ENCODE results near the gene SRXN1.
"Not testable (repeated sequence)": the region's sequence is repeated elsewhere in the genome, so short reads cannot be mapped to it uniquely, and the experiment has no call there.

The SRXN1 gene

DNA sequence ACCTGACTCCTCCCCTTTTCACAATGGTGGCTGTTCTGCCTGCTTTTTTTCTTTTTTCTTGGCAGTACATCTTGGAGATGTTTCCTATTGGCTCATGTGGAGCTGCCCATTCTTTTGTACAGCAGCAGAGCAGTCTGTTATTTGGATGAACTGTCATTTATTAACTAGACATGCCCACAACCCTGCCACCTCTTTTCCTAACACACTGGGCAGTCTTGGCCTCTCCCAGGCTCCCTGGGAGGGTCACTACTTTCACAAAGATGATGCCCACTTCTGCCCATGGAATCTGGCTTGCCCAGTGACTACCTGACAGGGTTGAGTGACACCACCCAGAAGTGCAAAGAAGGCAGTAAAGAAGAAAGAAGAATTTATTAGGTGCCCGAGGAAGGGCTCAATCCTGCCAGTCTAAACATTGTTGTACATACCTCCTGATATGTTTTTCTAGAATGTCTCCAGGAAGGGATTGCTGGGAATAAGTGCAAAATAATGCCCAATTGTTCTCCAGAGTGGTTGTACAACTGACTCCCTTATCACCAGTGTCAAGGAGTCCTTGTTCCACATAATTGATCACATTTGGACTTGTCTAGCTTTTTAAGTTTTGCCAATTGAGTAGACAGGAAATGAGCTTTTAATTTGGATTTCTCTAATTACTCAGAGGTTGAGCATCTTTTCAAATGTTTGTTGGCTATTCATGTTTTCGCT lies 42.3 kb upstream of the SRXN1 start:
- no peak for TF ChIP-seq CTCF (IDR thresholded peaks at IDR 0.05; ENCODE audit: low read length, missing control alignments)
- no peak for DNase-seq (ENCODE audit: low read depth)
- H3K4me3 ChIP-seq (replicated peaks; ENCODE audit: low read depth, low read length) = no peak overlapping the region

DNA sequence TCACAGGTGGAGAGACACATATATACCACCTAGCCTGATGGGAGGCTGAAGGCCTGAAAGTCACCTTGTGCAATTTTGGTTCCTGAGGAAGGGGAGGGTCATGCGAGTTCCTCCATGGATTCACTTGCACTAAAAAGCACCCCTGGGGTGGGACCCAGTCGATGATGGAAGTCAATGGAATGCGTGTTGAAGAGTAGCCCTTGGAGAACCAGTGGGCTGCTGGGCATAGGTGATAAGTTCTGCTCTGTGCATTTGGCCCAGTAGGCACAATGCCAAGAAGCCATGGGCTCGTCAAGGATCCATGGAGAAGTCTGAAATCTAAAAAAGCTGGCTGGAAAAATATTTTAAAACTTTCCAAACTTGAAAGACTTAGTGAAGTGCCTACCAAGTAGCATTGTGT lies 41.5 kb upstream of the SRXN1 start:
- DNase-seq (ENCODE audit: low read depth) = no peak
- no peak overlapping the region for H3K4me3 ChIP-seq (replicated peaks; ENCODE audit: low read depth, low read length)
- TF ChIP-seq CTCF (IDR thresholded peaks at IDR 0.05; ENCODE audit: low read length, missing control alignments) = no peak

DNA sequence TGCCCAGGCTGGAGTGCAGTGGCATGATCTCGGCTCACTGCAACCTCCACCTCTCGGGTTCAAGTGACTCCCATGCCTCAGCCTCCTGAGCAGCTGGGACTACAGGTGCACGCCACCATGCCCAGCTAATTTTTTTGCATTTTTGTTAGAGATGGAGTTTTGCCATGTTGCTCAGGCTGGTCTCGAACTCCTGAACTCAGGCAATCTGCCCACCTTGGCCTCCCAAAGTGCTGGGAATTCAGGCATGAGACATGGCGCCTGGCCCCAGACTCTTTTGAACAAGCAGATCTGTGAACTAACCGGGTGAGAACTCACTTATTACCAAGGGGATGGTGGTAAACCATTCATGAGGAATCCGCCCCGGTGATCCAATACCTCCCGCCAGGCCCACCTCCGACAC lies 40.8 kb upstream of the SRXN1 start:
- not testable (repeated sequence) for DNase-seq (ENCODE audit: low read depth); H3K4me3 ChIP-seq (replicated peaks; ENCODE audit: low read depth, low read length)

GRCh38 chr20:692044-692443 lies 39.0 kb upstream of the SRXN1 start:
- TF ChIP-seq CTCF (IDR thresholded peaks at IDR 0.05; ENCODE audit: low read length, missing control alignments) = no peak
- DNase-seq (ENCODE audit: low read depth) = no peak
- H3K4me3 ChIP-seq (replicated peaks; ENCODE audit: low read depth, low read length) = no peak overlapping the region

GRCh38 chr20:689947-690346 lies 36.9 kb upstream of the SRXN1 start:
- no peak overlapping the region for H3K4me3 ChIP-seq (replicated peaks; ENCODE audit: low read depth, low read length)
- DNase-seq (ENCODE audit: low read depth) = no peak
- no peak for TF ChIP-seq CTCF (IDR thresholded peaks at IDR 0.05; ENCODE audit: low read length, missing control alignments)

DNA sequence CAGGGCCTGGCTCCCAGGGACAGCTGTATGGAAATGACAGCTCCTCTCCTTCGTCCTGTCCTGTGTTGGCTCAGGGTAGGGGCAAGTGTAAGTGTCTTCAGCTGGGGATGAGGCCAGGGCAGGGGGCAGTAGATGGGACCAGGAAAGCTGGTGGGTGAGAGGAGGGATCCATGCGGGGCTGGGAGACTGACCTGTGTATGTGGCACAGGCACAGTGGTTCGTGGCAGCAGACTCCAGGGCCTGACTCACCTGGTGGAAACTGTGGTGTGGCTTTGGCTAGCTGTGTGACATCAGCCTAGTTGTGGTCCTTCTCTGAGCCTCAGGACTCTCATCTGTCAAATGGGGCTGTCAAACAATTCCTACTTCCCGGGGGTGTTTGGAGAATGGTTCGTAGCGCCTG lies 36.3 kb upstream of the SRXN1 start:
- TF ChIP-seq CTCF (IDR thresholded peaks at IDR 0.05; ENCODE audit: low read length, missing control alignments) = no peak
- no peak for DNase-seq (ENCODE audit: low read depth)
- no peak overlapping the region for H3K4me3 ChIP-seq (replicated peaks; ENCODE audit: low read depth, low read length)

DNA sequence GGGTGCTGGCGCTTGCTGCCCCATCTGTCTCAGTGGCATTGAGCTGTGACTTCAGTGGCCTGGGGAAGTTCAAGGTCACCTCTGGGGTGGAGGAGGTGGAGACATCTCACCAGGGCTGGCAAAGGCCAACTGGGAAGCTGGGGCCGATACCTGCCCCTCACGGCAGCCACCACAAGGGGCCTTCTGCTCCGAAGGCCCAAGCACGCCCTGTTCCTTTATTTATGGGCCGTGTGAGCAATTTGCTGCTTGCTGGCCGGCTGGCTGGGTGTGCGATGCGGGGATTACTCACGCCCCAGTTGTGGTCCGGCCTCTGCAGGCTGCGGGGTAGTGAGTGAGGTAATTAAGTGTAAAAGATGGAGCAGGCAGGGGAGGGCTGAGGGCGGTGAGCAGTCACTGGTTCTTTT lies 35.8 kb upstream of the SRXN1 start:
- no peak for TF ChIP-seq CTCF (IDR thresholded peaks at IDR 0.05; ENCODE audit: low read length, missing control alignments)
- DNase-seq (ENCODE audit: low read depth) = no peak
- H3K4me3 ChIP-seq (replicated peaks; ENCODE audit: low read depth, low read length) = no peak overlapping the region

Measured in fibroblast of pulmonary artery (primary cell).